HG02798 (cell line): ENCODE measurements around the gene MYO18B.

Experiments
- ATAC-seq: cut with Tn5 transposase; IDR thresholded peaks from one replicate; pipeline ENCODE4 v1.9.1; 2021; ENCODE audit warnings: mild to moderate bottlenecking; ENCODE audit not compliant: unreplicated experiment, poor library complexity

MYO18B gene

GRCh38 chr22:25840891-25841290 is 98.9 kb downstream of the MYO18B start:
- no peak for ATAC-seq

GRCh38 chr22:25841775-25842174 is 99.8 kb downstream of the MYO18B start:
- ATAC-seq, result no peak

- ATAC-seq, result no peak
Observed at GRCh38 chr22:25843660-25844405, 101.8 kb downstream of the MYO18B start.

- ATAC-seq, result no peak
Observed at GRCh38 chr22:25844601-25845000, 102.6 kb downstream of the MYO18B start.

- no peak for ATAC-seq
Observed at GRCh38 chr22:25845985-25846745, 104.2 kb downstream of the MYO18B start.

- no peak for ATAC-seq
Observed at GRCh38 chr22:25847451-25847850, 105.5 kb downstream of the MYO18B start.

- no peak for ATAC-seq
Observed at GRCh38 chr22:25848954-25849353, 107.0 kb downstream of the MYO18B start.

GRCh38 chr22:25849522-25849921 is 107.5 kb downstream of the MYO18B start:
- ATAC-seq, result no peak

- ATAC-seq, result no peak
Observed at GRCh38 chr22:25852223-25852622, 110.2 kb downstream of the MYO18B start.

- no peak for ATAC-seq
Observed at GRCh38 chr22:25853078-25853477, 111.1 kb downstream of the MYO18B start.

GRCh38 chr22:25853501-25854284 is 111.7 kb downstream of the MYO18B start:
- ATAC-seq, result no peak

GRCh38 chr22:25869771-25870170 is 127.8 kb downstream of the MYO18B start:
- ATAC-seq, result no peak

GRCh38 chr22:25874327-25874726 is 132.3 kb downstream of the MYO18B start:
- ATAC-seq, result no peak

GRCh38 chr22:25875461-25875860 is 133.5 kb downstream of the MYO18B start:
- no peak for ATAC-seq

- no peak for ATAC-seq
Observed at GRCh38 chr22:25876871-25877270, 134.9 kb downstream of the MYO18B start.

- ATAC-seq, result no peak
Observed at GRCh38 chr22:25878933-25879332, 136.9 kb downstream of the MYO18B start.

- ATAC-seq, result no peak
Observed at GRCh38 chr22:25880524-25880923, 138.5 kb downstream of the MYO18B start.

GRCh38 chr22:25881210-25881755 is 139.3 kb downstream of the MYO18B start:
- ATAC-seq, result no peak

GRCh38 chr22:25882360-25882759 is 140.4 kb downstream of the MYO18B start:
- no peak for ATAC-seq

GRCh38 chr22:25883482-25884033 is 141.6 kb downstream of the MYO18B start:
- ATAC-seq, result no peak
